SK-N-SH treated with all-trans-retinoic acid at 6 μM for 48 hours (cell line): ENCODE measurements around the gene IQSEC1.

Experiments
- ATAC-seq: fragments of 200-7000 bp; cut with Tn5 transposase; 3 replicates; pipeline ENCODE4 v1.9.1; 2020; ENCODE audit warnings: mild to moderate bottlenecking, moderate library complexity
- BACH2 ChIP-seq: fragments of 250-450 bp; sonication (Bioruptor Pico); IDR thresholded peaks from 2 replicates; pipeline ENCODE4 v1.9.0; 2021; ENCODE audit warnings: mild to moderate bottlenecking, borderline replicate concordance
- CSDC2 ChIP-seq: fragments of 250-450 bp; sonication (Bioruptor Pico); IDR thresholded peaks from 2 replicates; pipeline ENCODE4 v1.5.0; 2020; ENCODE audit warnings: mild to moderate bottlenecking, moderate library complexity
- GLIS3 ChIP-seq: fragments of 250-450 bp; sonication (Bioruptor Pico); IDR thresholded peaks from 2 replicates; pipeline ENCODE4 v1.5.0; 2020; ENCODE audit warnings: mild to moderate bottlenecking, moderate library complexity
- ISL1 ChIP-seq: fragments of 250-450 bp; sonication (Bioruptor Pico); IDR thresholded peaks from 2 replicates; pipeline ENCODE4 v2.1.2; 2022; ENCODE audit warnings: mild to moderate bottlenecking, moderate library complexity
- OSR1 ChIP-seq: fragments of 250-450 bp; sonication (Bioruptor Pico); IDR thresholded peaks from 2 replicates; pipeline ENCODE4 v1.8.0; 2022; ENCODE audit warnings: moderate library complexity, mild to moderate bottlenecking, inconsistent platforms
- PPARA ChIP-seq: fragments of 250-450 bp; sonication (Bioruptor Pico); IDR thresholded peaks from 2 replicates; pipeline ENCODE4 v1.5.0; 2020; ENCODE audit warnings: mild to moderate bottlenecking, borderline replicate concordance
- SNAI2 ChIP-seq: fragments of 250-450 bp; sonication (Bioruptor Pico); IDR thresholded peaks from 2 replicates; pipeline ENCODE4 v1.5.0; 2020; ENCODE audit warnings: mild to moderate bottlenecking, moderate library complexity
- TCF4 ChIP-seq: fragments of 250-450 bp; sonication (Bioruptor Pico); IDR thresholded peaks from 2 replicates; pipeline ENCODE4 v1.8.0; 2021; ENCODE audit warnings: mild to moderate bottlenecking, moderate library complexity, borderline replicate concordance
- TOX ChIP-seq: fragments of 250-450 bp; sonication (Bioruptor Pico); IDR thresholded peaks from 2 replicates; pipeline ENCODE4 v1.8.0; 2021; ENCODE audit warnings: mild to moderate bottlenecking, moderate library complexity, borderline replicate concordance
- ZFP3 ChIP-seq: fragments of 250-450 bp; sonication (Bioruptor Pico); IDR thresholded peaks from 2 replicates; pipeline ENCODE4 v1.5.0; 2020; ENCODE audit warnings: mild to moderate bottlenecking, moderate library complexity
- ZNF565 ChIP-seq: fragments of 450-650 bp; formaldehyde crosslinking; conservative IDR thresholded peaks from 2 replicates; pipeline ENCODE4 v1.5.0; 2020; ENCODE audit warnings: low read depth, mild to moderate bottlenecking, moderate library complexity
- TF ChIP-seq, protein P1 (sequence below): fragments of 250-450 bp; sonication (Bioruptor Pico); IDR thresholded peaks from 2 replicates; pipeline ENCODE4 v1.8.0; 2021; ENCODE audit warnings: low read depth, mild to moderate bottlenecking, moderate library complexity, borderline replicate concordance
- TF ChIP-seq, protein P2 (sequence below): fragments of 250-450 bp; sonication (Bioruptor Pico); IDR thresholded peaks from 2 replicates; pipeline ENCODE4 v1.5.1; 2020; ENCODE audit warnings: low read depth, mild to moderate bottlenecking, moderate library complexity
- TF ChIP-seq, protein P3 (sequence below): fragments of 250-450 bp; sonication (Bioruptor Pico); IDR thresholded peaks from 2 replicates; pipeline ENCODE4 v1.8.0; 2020; ENCODE audit warnings: mild to moderate bottlenecking, moderate library complexity, borderline replicate concordance
- TF ChIP-seq, protein P4 (sequence below): fragments of 250-450 bp; sonication (Bioruptor Pico); IDR thresholded peaks from 2 replicates; pipeline ENCODE4 v1.5.0; 2020; ENCODE audit warnings: mild to moderate bottlenecking, moderate library complexity
- TF ChIP-seq, protein P5 (sequence below): fragments of 250-450 bp; sonication (Bioruptor Pico); IDR thresholded peaks from 2 replicates; pipeline ENCODE4 v1.5.1; 2021; ENCODE audit warnings: mild to moderate bottlenecking, moderate library complexity

IQSEC1 gene

DNA sequence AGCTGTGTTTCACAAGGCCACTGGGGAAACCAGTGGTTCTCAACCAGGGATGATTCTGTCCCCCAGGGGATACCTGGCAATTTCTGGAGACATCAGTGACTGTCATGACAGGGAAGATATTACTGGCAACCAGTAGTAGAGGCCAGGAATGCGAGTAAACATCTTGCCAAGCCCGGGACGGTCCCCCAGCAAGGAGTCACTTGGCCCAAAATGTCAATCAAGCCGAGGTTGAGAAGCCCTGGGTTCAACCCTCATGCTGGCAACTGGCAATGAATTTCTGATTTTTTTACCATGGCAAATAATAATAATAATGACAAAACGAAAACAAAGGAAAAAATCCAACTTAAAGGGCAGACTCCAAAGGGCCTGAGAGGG lies 166.3 kb downstream of the IQSEC1 start:
- no peak for ATAC-seq
- TF ChIP-seq TCF4 (no peak), ZFP3 (no peak)

DNA sequence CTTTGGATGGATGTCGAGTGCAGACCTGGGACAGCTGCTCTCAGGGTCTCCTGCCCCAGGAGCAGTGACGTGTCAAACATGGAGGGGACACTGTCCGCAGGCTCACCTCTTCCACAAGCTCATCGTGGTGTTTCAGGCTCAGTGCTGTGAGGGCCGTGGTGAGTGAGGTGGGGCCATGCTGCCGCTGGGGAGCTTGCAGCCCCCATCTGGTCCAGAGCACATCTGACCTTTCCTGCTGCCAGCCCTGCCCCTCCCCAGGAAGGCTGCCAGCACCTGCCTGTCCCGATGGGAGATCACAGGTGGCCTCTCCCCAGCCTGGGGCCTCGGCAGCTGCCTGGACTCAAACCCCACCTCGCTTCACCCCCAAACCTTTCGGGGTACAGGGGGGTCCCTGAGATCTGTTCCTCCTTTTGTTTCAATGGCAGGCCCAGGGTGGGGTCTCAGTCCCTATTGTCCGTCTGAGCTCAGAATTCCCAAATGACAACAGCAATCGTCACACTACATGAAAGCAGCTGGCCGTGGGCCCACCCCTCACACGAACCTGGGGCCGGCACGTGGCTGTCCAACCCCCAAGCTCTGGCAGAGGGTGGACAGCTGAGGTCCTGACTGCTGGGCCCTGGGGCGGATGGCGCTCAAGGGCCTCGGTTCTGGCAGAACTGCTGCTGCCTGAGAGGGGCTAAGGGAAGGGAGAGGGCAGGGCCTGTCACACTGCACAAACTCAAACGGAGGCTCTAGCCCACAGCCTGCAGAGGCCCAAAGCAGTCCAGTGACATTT lies 166.9 kb downstream of the IQSEC1 start:
- TF ChIP-seq, protein P1, sequence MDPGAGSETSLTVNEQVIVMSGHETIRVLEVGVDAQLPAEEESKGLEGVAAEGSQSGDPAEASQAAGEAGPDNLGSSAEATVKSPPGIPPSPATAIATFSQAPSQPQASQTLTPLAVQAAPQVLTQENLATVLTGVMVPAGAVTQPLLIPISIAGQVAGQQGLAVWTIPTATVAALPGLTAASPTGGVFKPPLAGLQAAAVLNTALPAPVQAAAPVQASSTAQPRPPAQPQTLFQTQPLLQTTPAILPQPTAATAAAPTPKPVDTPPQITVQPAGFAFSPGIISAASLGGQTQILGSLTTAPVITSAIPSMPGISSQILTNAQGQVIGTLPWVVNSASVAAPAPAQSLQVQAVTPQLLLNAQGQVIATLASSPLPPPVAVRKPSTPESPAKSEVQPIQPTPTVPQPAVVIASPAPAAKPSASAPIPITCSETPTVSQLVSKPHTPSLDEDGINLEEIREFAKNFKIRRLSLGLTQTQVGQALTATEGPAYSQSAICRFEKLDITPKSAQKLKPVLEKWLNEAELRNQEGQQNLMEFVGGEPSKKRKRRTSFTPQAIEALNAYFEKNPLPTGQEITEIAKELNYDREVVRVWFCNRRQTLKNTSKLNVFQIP: no peak
- TF ChIP-seq SNAI2 (CRISPR knock-in tag): no peak
- TF ChIP-seq CSDC2: no peak
- TF ChIP-seq TOX: no peak
- no peak for TF ChIP-seq BACH2 (CRISPR knock-in tag)
- TF ChIP-seq OSR1 (CRISPR knock-in tag): no peak
- TF ChIP-seq, protein P2, sequence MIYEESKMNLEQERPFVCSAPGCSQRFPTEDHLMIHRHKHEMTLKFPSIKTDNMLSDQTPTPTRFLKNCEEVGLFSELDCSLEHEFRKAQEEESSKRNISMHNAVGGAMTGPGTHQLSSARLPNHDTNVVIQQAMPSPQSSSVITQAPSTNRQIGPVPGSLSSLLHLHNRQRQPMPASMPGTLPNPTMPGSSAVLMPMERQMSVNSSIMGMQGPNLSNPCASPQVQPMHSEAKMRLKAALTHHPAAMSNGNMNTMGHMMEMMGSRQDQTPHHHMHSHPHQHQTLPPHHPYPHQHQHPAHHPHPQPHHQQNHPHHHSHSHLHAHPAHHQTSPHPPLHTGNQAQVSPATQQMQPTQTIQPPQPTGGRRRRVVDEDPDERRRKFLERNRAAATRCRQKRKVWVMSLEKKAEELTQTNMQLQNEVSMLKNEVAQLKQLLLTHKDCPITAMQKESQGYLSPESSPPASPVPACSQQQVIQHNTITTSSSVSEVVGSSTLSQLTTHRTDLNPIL (CRISPR knock-in tag): no peak
- TF ChIP-seq, protein P3, sequence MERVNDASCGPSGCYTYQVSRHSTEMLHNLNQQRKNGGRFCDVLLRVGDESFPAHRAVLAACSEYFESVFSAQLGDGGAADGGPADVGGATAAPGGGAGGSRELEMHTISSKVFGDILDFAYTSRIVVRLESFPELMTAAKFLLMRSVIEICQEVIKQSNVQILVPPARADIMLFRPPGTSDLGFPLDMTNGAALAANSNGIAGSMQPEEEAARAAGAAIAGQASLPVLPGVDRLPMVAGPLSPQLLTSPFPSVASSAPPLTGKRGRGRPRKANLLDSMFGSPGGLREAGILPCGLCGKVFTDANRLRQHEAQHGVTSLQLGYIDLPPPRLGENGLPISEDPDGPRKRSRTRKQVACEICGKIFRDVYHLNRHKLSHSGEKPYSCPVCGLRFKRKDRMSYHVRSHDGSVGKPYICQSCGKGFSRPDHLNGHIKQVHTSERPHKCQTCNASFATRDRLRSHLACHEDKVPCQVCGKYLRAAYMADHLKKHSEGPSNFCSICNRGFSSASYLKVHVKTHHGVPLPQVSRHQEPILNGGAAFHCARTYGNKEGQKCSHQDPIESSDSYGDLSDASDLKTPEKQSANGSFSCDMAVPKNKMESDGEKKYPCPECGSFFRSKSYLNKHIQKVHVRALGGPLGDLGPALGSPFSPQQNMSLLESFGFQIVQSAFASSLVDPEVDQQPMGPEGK: no peak
- TF ChIP-seq ZNF565 (CRISPR knock-in tag): no peak
- no peak for TF ChIP-seq PPARA (CRISPR knock-in tag)
- TF ChIP-seq GLIS3 (CRISPR knock-in tag): no peak
- TF ChIP-seq, protein P4, sequence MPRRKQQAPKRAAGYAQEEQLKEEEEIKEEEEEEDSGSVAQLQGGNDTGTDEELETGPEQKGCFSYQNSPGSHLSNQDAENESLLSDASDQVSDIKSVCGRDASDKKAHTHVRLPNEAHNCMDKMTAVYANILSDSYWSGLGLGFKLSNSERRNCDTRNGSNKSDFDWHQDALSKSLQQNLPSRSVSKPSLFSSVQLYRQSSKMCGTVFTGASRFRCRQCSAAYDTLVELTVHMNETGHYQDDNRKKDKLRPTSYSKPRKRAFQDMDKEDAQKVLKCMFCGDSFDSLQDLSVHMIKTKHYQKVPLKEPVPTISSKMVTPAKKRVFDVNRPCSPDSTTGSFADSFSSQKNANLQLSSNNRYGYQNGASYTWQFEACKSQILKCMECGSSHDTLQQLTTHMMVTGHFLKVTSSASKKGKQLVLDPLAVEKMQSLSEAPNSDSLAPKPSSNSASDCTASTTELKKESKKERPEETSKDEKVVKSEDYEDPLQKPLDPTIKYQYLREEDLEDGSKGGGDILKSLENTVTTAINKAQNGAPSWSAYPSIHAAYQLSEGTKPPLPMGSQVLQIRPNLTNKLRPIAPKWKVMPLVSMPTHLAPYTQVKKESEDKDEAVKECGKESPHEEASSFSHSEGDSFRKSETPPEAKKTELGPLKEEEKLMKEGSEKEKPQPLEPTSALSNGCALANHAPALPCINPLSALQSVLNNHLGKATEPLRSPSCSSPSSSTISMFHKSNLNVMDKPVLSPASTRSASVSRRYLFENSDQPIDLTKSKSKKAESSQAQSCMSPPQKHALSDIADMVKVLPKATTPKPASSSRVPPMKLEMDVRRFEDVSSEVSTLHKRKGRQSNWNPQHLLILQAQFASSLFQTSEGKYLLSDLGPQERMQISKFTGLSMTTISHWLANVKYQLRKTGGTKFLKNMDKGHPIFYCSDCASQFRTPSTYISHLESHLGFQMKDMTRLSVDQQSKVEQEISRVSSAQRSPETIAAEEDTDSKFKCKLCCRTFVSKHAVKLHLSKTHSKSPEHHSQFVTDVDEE (CRISPR knock-in tag): no peak
- TF ChIP-seq ZFP3: no peak
- TF ChIP-seq TCF4: no peak
- no peak for ATAC-seq

DNA sequence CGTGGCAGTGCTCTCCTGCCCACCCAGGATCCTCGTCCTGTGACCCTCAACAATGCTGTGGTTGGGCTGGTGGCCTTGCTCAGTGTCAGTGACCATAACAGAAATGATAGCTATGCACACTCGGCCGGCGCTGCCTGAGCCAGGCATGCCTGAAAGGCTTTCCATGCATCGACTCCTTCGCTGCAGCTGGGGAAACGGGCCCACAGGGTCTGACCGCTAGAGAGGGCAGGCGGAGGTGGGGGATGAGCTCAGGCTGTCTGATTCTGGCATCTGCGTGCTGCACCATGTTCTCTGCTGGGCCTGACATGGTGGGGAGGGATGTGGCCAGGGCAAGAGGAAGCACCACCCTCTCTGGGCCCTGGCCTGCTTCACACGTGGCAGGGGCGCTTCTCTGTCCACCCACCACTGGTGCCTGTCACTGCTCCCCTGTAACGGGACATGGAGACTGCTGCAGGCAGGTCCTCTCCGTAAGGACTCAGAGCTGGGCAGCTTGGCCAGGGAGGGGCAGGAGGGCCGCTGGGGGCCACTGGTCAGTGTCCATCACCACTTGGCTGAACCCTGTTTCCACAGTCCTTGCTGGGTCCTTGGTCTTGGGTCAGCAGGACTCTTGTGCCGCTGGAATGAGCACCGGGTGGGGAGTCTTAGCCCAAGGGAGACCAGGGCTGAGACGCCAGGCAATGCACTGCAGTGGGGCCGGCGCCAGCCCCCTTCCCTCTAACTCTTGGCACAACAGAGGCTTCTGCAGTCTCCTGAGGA lies 167.7 kb downstream of the IQSEC1 start:
- TF ChIP-seq CSDC2 (no peak), OSR1 (CRISPR knock-in tag) (no peak), ISL1 (CRISPR knock-in tag) (no peak)
- TF ChIP-seq, protein P4 (CRISPR knock-in tag): no peak
- TF ChIP-seq, protein P5, sequence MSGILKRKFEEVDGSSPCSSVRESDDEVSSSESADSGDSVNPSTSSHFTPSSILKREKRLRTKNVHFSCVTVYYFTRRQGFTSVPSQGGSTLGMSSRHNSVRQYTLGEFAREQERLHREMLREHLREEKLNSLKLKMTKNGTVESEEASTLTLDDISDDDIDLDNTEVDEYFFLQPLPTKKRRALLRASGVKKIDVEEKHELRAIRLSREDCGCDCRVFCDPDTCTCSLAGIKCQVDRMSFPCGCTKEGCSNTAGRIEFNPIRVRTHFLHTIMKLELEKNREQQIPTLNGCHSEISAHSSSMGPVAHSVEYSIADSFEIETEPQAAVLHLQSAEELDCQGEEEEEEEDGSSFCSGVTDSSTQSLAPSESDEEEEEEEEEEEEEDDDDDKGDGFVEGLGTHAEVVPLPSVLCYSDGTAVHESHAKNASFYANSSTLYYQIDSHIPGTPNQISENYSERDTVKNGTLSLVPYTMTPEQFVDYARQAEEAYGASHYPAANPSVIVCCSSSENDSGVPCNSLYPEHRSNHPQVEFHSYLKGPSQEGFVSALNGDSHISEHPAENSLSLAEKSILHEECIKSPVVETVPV (CRISPR knock-in tag): no peak
- TF ChIP-seq, protein P2 (CRISPR knock-in tag): no peak
- TF ChIP-seq, protein P3: no peak

More for the DNA sequence above, 167.7 kb downstream of the IQSEC1 start:
- no peak for ATAC-seq
